ENCODE measurements around the gene PGBD2. TPM values are rescaled to one million over a fixed set of nuclear protein-coding genes. Genes with fewer than 3 reads are reported as not detected.

Gene PGBD2
- polyA plus RNA-seq, 3 donors = 2.9 to 7.1 (median 3.9) TPM

DNA sequence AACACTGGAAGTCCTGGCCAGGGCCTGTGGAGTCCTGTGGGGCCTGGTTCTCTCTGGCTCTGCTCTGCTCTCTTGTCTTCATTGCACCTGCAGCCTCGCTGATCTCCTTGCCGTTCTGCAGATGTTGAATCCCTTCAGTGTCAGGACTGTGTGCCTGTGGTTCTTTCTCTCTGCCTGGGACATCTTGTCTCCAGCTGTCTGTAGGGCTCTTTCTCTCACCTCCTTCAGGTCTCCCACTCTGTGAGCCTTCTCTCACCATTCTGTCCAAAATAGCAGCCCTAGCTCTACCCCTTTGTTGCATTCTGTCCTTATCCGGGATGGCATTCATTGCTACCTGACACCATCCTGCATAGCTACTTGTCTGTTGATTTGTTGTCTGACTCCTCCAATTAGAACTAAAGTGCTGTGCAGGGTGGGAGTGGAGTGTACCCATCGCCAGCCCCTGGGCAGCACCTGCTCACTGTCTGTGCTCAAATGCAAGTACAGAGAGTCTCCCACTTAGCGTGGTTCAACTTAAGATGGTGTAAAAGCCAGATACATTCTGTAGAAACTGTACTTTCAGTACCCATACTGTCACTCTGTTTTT, 8.9 kb downstream of the PGBD2 start:
- H3K27me3 ChIP-seq (ENCODE audit: control insufficient read depth in 2 of 2, insufficient read depth in 2 of 2, low read length in 2 of 2) = no peaks in the 10 kb centered on the region
- Mint-ChIP-seq H3K4me3 (no peak overlapping the region), H3K9me3 (no peaks in the 10 kb centered on the region), H3K36me3 (peaks cover 58 to 66% of the 10 kb centered on the region in 2 donors), H3K27me3 (ENCODE audit: low read depth in 3 of 3) (no peaks in the 10 kb centered on the region), H3K27ac (peak overlapping the region in 2 of 7 donors; percentile 5 to 43), H3K4me1 (peaks cover 24% of the 10 kb centered on the region)
- peaks cover 63 to 66% of the 10 kb centered on the region in 2 donors for H3K36me3 ChIP-seq (replicated peaks in 1 of 2; ENCODE audit: control insufficient read depth in 1 of 2, insufficient read depth in 2 of 2, low read length in 2 of 2)
- intact Hi-C loops (cut with micrococcal nuclease) = no loop called here
- no peaks in the 10 kb centered on the region for H3K9me3 ChIP-seq (replicated peaks in 1 of 2; ENCODE audit: control insufficient read depth in 1 of 2, insufficient read depth in 1 of 2, low read length in 2 of 2)
- no peak for DNase-seq
- peaks cover 52% of the 10 kb centered on the region for H4K20me1 ChIP-seq (ENCODE audit: insufficient read depth, low read length)
- H3K4me3 ChIP-seq (replicated peaks in 1 of 3; ENCODE audit: low read depth in 2 of 3, low read length in 3 of 3) = no peak overlapping the region
- no peak overlapping the region for H3K9ac ChIP-seq (ENCODE audit: insufficient read depth, low read length, poor library complexity, severe bottlenecking)
- H3K27ac ChIP-seq (ENCODE audit: low read depth in 1 of 2, low read length in 2 of 2) = no peak overlapping the region
- no peak overlapping the region for H3K4me2 ChIP-seq (replicated peaks; ENCODE audit: extremely low read depth, low read length, poor library complexity, severe bottlenecking)
- TF ChIP-seq, protein P1, sequence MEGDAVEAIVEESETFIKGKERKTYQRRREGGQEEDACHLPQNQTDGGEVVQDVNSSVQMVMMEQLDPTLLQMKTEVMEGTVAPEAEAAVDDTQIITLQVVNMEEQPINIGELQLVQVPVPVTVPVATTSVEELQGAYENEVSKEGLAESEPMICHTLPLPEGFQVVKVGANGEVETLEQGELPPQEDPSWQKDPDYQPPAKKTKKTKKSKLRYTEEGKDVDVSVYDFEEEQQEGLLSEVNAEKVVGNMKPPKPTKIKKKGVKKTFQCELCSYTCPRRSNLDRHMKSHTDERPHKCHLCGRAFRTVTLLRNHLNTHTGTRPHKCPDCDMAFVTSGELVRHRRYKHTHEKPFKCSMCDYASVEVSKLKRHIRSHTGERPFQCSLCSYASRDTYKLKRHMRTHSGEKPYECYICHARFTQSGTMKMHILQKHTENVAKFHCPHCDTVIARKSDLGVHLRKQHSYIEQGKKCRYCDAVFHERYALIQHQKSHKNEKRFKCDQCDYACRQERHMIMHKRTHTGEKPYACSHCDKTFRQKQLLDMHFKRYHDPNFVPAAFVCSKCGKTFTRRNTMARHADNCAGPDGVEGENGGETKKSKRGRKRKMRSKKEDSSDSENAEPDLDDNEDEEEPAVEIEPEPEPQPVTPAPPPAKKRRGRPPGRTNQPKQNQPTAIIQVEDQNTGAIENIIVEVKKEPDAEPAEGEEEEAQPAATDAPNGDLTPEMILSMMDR (IDR thresholded peaks at IDR 0.05) = no peak
- H3K79me2 ChIP-seq (ENCODE audit: insufficient read depth, low read length) = peaks cover 24% of the 10 kb centered on the region
- WGBS (ENCODE audit: insufficient coverage) = 85% methylated on average over 2 of the region's 5 CpGs
- no peaks in the 10 kb centered on the region for H3K4me1 ChIP-seq (ENCODE audit: control insufficient read depth in 1 of 2, insufficient read depth in 2 of 2, low read length in 2 of 2)
- H2AFZ ChIP-seq (ENCODE audit: insufficient read depth, low read depth, low read length, poor library complexity, severe bottlenecking) = no peak overlapping the region

DNA sequence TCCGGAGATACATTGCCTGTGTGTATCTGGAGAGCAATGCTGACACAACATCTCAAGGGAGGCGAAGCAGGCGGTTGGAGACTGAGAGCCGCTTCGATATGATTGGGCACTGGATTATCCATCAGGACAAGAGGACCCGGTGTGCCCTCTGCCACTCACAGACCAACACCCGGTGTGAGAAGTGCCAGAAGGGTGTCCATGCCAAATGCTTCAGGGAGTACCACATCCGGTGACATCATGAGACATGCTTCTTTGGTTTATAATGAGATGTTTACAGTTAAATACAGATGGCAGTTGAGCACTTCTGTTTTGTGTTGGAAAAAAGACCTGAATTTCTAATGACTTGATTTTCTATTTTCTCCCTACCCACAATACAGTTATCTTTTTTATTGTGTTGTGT, 12.1 kb downstream of the PGBD2 start:
- Histone ChIP-seq H3K9me3 (replicated peaks in 1 of 2; ENCODE audit: control insufficient read depth in 1 of 2, insufficient read depth in 1 of 2, low read length in 2 of 2) (no peaks in the 10 kb centered on the region), H4K20me1 (ENCODE audit: insufficient read depth, low read length) (peaks cover 36% of the 10 kb centered on the region), H2AFZ (ENCODE audit: insufficient read depth, low read depth, low read length, poor library complexity, severe bottlenecking) (no peak overlapping the region), H3K4me2 (replicated peaks; ENCODE audit: extremely low read depth, low read length, poor library complexity, severe bottlenecking) (no peak overlapping the region), H3K4me3 (replicated peaks in 1 of 3; ENCODE audit: low read depth in 2 of 3, low read length in 3 of 3) (no peak overlapping the region), H3K9ac (ENCODE audit: insufficient read depth, low read length, poor library complexity, severe bottlenecking) (no peak overlapping the region), H3K79me2 (ENCODE audit: insufficient read depth, low read length) (peaks cover under 1% of the 10 kb centered on the region), H3K4me1 (ENCODE audit: control insufficient read depth in 1 of 2, insufficient read depth in 2 of 2, low read length in 2 of 2) (no peaks in the 10 kb centered on the region), H3K36me3 (replicated peaks in 1 of 2; ENCODE audit: control insufficient read depth in 1 of 2, insufficient read depth in 2 of 2, low read length in 2 of 2) (peaks cover 60 to 63% of the 10 kb centered on the region in 2 donors), H3K27ac (ENCODE audit: low read depth in 1 of 2, low read length in 2 of 2) (no peak overlapping the region), H3K27me3 (ENCODE audit: control insufficient read depth in 2 of 2, insufficient read depth in 2 of 2, low read length in 2 of 2) (no peaks in the 10 kb centered on the region)
- Mint-ChIP-seq H3K36me3 (peaks cover 76 to 84% of the 10 kb centered on the region in 2 donors), H3K27ac (no peak overlapping the region), H3K27me3 (ENCODE audit: low read depth in 3 of 3) (no peaks in the 10 kb centered on the region), H3K9me3 (peaks cover 0 to 1% (median 0%) of the 10 kb centered on the region in 7 donors), H3K4me3 (no peak overlapping the region), H3K4me1 (peaks cover 13% of the 10 kb centered on the region)
- WGBS (ENCODE audit: insufficient coverage) = 96% methylated on average over 4 of the region's 8 CpGs
- TF ChIP-seq, protein P1 (IDR thresholded peaks at IDR 0.05) = no peak
- intact Hi-C loops (cut with micrococcal nuclease) = no loop called here
- DNase-seq = no peak
